Vagina (tissue), 2 donors: ENCODE data around the gene HS6ST2.

Source experiments
- CTCF ChIP-seq, 3 experiments: fragments of 450-650 bp in 2 of 3; fragments of 200-600 bp in 1 of 3; sonication (generic) in 1 of 3; IDR thresholded peaks; one replicate each; pipeline ENCODE4 v1.5.1; 2017 to 2019; ENCODE audit warnings: antibody characterized with exemption in 3 of 3, mild to moderate bottlenecking in 2 of 3, moderate library complexity in 2 of 3
- POLR2A ChIP-seq, 2 donors: fragments of 450-650 bp; IDR thresholded peaks; one replicate each; pipeline ENCODE4 v1.6.1; 2017; ENCODE audit warnings: antibody characterized with exemption in 2 of 2, mild to moderate bottlenecking in 2 of 2, moderate library complexity in 2 of 2

- TF ChIP-seq POLR2A (IDR thresholded peaks at IDR 0.05): no peak
- TF ChIP-seq CTCF (IDR thresholded peaks at IDR 0.05): no peak
Measured at GRCh38 chrX:132909643-132910042, 48.8 kb downstream of the HS6ST2 start.
